22Rv1 (cell line): Measurements from ENCODE around the gene KCNIP4.

Experiments used
- CTCF ChIP-seq: fragments of 450-650 bp; IDR thresholded peaks from 2 replicates; pipeline ENCODE4 v1.5.1; 2017; ENCODE audit warnings: mild to moderate bottlenecking
- ZFX ChIP-seq: fragments of 450-650 bp; IDR thresholded peaks from 2 replicates; pipeline ENCODE4 v1.6.1; 2017; ENCODE audit warnings: antibody characterized with exemption, borderline replicate concordance

- TF ChIP-seq CTCF (no peak), ZFX (no peak)
These were observed 232.0 kb downstream of the KCNIP4 start for GRCh38 chr4:21716531-21716930.
